SJCRH30 (cell line): ENCODE data around the gene PABPC1L. TPM values are rescaled to one million over a fixed set of nuclear protein-coding genes. Genes with fewer than 3 reads are reported as not detected.

Experiments used
- DNase-seq, 2 experiments: peaks; one replicate each; pipeline ENCODE4 v3.0.0-alpha.2; 2015 to 2020
- H3K27ac ChIP-seq: fragments of 250-450 bp; sonication (Bioruptor Pico); 2 replicates; pipeline ENCODE4 v1.5.1; 2020; ENCODE audit warnings: mild to moderate bottlenecking, moderate library complexity
- H3K27me3 ChIP-seq: fragments of 250-450 bp; sonication (Bioruptor Pico); 2 replicates; pipeline ENCODE4 v1.5.1; 2020; ENCODE audit warnings: mild to moderate bottlenecking, moderate library complexity
- H3K36me3 ChIP-seq: fragments of 250-450 bp; sonication (Bioruptor Pico); 2 replicates; pipeline ENCODE4 v1.5.1; 2020; ENCODE audit warnings: mild to moderate bottlenecking, moderate library complexity
- H3K4me1 ChIP-seq: fragments of 250-450 bp; sonication (Bioruptor Pico); 2 replicates; pipeline ENCODE4 v1.5.1; 2020; ENCODE audit warnings: mild to moderate bottlenecking, moderate library complexity
- H3K4me3 ChIP-seq: fragments of 250-450 bp; sonication (Bioruptor Pico); 2 replicates; pipeline ENCODE4 v1.5.1; 2020; ENCODE audit warnings: mild to moderate bottlenecking, moderate library complexity
- H3K9me3 ChIP-seq: fragments of 250-450 bp; sonication (Bioruptor Pico); replicated peaks from 2 replicates; pipeline ENCODE4 v1.5.1; 2020; ENCODE audit warnings: mild to moderate bottlenecking, moderate library complexity
- total RNA-seq: library from RNA; depleted of rRNA; stranded (reverse); fragments of >200 nt; shearing (Covaris generic); gene quantifications from 2 replicates; pipeline ENCODE4 v1.2.3, GENCODE V29; 2014

The PABPC1L gene
- total RNA-seq, 1 experiment from 2014 or later, result 15.9 TPM

GRCh38 chr20:44961870-44962267 lies 52.0 kb downstream of the PABPC1L start:
- no peaks in the 10 kb centered on the region for H3K9me3 ChIP-seq
- no peak overlapping the region for H3K27ac ChIP-seq
- DNase-seq, result no peak
- peaks cover 6% of the 10 kb centered on the region for H3K4me1 ChIP-seq
- H3K27me3 ChIP-seq, result no peaks in the 10 kb centered on the region
- H3K36me3 ChIP-seq, result peaks cover 8% of the 10 kb centered on the region; the same call in 1 of the 2 replicates
- H3K4me3 ChIP-seq, result no peak overlapping the region

- Histone ChIP-seq H3K27me3 (no peaks in the 10 kb centered on the region), H3K36me3 (peaks cover 8% of the 10 kb centered on the region; the same call in 1 of the 2 replicates), H3K9me3 (no peaks in the 10 kb centered on the region), H3K4me3 (no peak overlapping the region), H3K4me1 (peaks cover 11% of the 10 kb centered on the region), H3K27ac (no peak overlapping the region)
- DNase-seq, result no peak
Measured at GRCh38 chr20:44962483-44962882, 52.6 kb downstream of the PABPC1L start.

- no peak overlapping the region for H3K27ac ChIP-seq
- peaks cover 11% of the 10 kb centered on the region for H3K4me1 ChIP-seq
- H3K4me3 ChIP-seq, result no peak overlapping the region
- no peaks in the 10 kb centered on the region for H3K27me3 ChIP-seq
- no peak for DNase-seq
- H3K9me3 ChIP-seq, result no peaks in the 10 kb centered on the region
- H3K36me3 ChIP-seq, result peaks cover under 1% of the 10 kb centered on the region; the same call in 1 of the 2 replicates
Measured at GRCh38 chr20:44963325-44964215, 53.7 kb downstream of the PABPC1L start.

DNA sequence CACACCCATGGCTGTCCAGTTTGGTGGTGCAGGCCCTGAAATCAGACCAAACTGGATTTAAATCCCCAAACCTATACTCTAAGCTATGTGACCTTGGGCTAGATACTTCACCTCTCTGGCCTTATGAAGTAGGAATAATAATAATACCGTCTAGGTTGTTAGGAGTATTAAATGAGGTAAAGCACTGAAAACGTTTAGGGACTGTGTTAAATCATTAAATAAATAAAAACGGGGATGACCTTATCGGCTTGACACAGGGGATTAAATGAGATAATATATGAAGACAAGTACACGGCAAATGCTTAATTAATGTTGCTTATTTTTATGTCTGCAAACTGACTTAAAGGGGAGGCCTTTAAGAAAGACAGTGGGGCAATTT lies 55.8 kb downstream of the PABPC1L start:
- Histone ChIP-seq H3K36me3 (no peaks in the 10 kb centered on the region), H3K4me3 (peak overlapping the region; percentile 82), H3K9me3 (no peaks in the 10 kb centered on the region), H3K4me1 (peaks cover 10% of the 10 kb centered on the region), H3K27ac (peak overlapping the region; percentile 7; the same call in 1 of the 2 replicates), H3K27me3 (no peaks in the 10 kb centered on the region)
- no peak for DNase-seq

GRCh38 chr20:44966030-44966961 lies 56.4 kb downstream of the PABPC1L start, which contains the start of gene STK4:
Gene STK4, plus strand, starts transcription at chr20:44966512. Its CDS starts 57 bp downstream, at chr20:44966569.
- H3K9me3 ChIP-seq, result no peaks in the 10 kb centered on the region
- peak within 1 kb of the TSS; percentile 7; the same call in 1 of the 2 replicates for H3K27ac ChIP-seq
- DNase-seq, result peak; percentile 96 to 98
- H3K36me3 ChIP-seq, result no peaks in the 10 kb centered on the region
- peak within 1 kb of the TSS; percentile 82 for H3K4me3 ChIP-seq
- H3K4me1 ChIP-seq, result peaks cover 6% of the 10 kb centered on the region; the same call in 1 of the 2 replicates
- H3K27me3 ChIP-seq, result no peaks in the 10 kb centered on the region

- peaks cover 6% of the 10 kb centered on the region; the same call in 1 of the 2 replicates for H3K4me1 ChIP-seq
- no peak for DNase-seq
- H3K36me3 ChIP-seq, result peaks cover 5% of the 10 kb centered on the region
- no peaks in the 10 kb centered on the region for H3K9me3 ChIP-seq
- no peak overlapping the region for H3K27ac ChIP-seq
- H3K4me3 ChIP-seq, result peak overlapping the region; percentile 82
- no peaks in the 10 kb centered on the region for H3K27me3 ChIP-seq
Measured at GRCh38 chr20:44967207-44967807, 57.4 kb downstream of the PABPC1L start.

GRCh38 chr20:44969300-44969894 lies 59.5 kb downstream of the PABPC1L start:
- no peak for DNase-seq
- peaks cover 23% of the 10 kb centered on the region for H3K36me3 ChIP-seq
- no peaks in the 10 kb centered on the region for H3K27me3 ChIP-seq

GRCh38 chr20:44970243-44970757 lies 60.4 kb downstream of the PABPC1L start:
- DNase-seq, result no peak
- H3K27ac ChIP-seq, result no peak overlapping the region

More at GRCh38 chr20:44969300-44969894, 59.5 kb downstream of the PABPC1L start:
- Histone ChIP-seq H3K9me3 (no peaks in the 10 kb centered on the region; the same call in 1 of the 2 replicates), H3K4me3 (no peak overlapping the region), H3K27ac (no peak overlapping the region), H3K4me1 (peaks cover 6% of the 10 kb centered on the region; the same call in 1 of the 2 replicates)

DNA sequence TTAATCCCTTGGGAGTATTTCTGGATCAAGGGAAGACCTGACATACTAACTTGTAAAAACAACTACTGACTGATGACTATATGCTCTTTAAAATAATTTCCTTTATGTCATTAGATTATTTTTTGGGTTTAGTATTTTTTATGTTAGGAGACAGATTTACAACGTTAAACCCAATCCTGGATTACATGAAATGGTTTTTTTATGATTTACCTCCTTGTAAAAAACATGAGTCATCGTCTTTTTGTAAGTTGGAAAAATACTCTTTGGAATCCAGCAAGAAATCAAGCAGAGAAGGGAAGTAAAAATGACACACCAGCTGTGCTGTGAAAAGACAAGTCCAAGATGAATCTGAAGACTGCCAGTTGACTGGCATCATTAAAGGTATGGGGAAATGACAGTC lies 63.2 kb downstream of the PABPC1L start:
- H3K4me1 ChIP-seq, result no peaks in the 10 kb centered on the region
- H3K9me3 ChIP-seq, result no peaks in the 10 kb centered on the region; the same call in 1 of the 2 replicates
- no peak overlapping the region for H3K27ac ChIP-seq
- no peak for DNase-seq
- H3K27me3 ChIP-seq, result no peaks in the 10 kb centered on the region
- peaks cover 50% of the 10 kb centered on the region for H3K36me3 ChIP-seq
- no peak overlapping the region for H3K4me3 ChIP-seq

More at GRCh38 chr20:44970243-44970757, 60.4 kb downstream of the PABPC1L start:
- Histone ChIP-seq H3K27me3 (no peaks in the 10 kb centered on the region), H3K4me3 (no peak overlapping the region), H3K4me1 (peaks cover 6% of the 10 kb centered on the region; the same call in 1 of the 2 replicates), H3K9me3 (no peaks in the 10 kb centered on the region; the same call in 1 of the 2 replicates), H3K36me3 (peaks cover 32% of the 10 kb centered on the region)

- H3K27ac ChIP-seq, result no peak overlapping the region
- peaks cover 71% of the 10 kb centered on the region for H3K36me3 ChIP-seq
- no peaks in the 10 kb centered on the region; the same call in 1 of the 2 replicates for H3K9me3 ChIP-seq
Measured at GRCh38 chr20:44976698-44977097, 66.8 kb downstream of the PABPC1L start.

GRCh38 chr20:44979090-44979621 lies 69.3 kb downstream of the PABPC1L start:
- Histone ChIP-seq H3K27ac (no peak overlapping the region), H3K4me3 (no peak overlapping the region), H3K36me3 (peaks cover 63% of the 10 kb centered on the region), H3K4me1 (no peaks in the 10 kb centered on the region), H3K27me3 (no peaks in the 10 kb centered on the region), H3K9me3 (no peaks in the 10 kb centered on the region)
- no peak for DNase-seq

More at GRCh38 chr20:44976698-44977097, 66.8 kb downstream of the PABPC1L start:
- Histone ChIP-seq H3K27me3 (no peaks in the 10 kb centered on the region), H3K4me1 (no peaks in the 10 kb centered on the region), H3K4me3 (no peak overlapping the region)
- DNase-seq, result no peak

- no peak overlapping the region for H3K4me3 ChIP-seq
- no peaks in the 10 kb centered on the region for H3K27me3 ChIP-seq
- H3K4me1 ChIP-seq, result no peaks in the 10 kb centered on the region
- no peaks in the 10 kb centered on the region for H3K9me3 ChIP-seq
- no peak overlapping the region for H3K27ac ChIP-seq
- DNase-seq, result no peak
- H3K36me3 ChIP-seq, result peaks cover 53% of the 10 kb centered on the region
Measured at GRCh38 chr20:44981736-44982406, 72.0 kb downstream of the PABPC1L start.

DNA sequence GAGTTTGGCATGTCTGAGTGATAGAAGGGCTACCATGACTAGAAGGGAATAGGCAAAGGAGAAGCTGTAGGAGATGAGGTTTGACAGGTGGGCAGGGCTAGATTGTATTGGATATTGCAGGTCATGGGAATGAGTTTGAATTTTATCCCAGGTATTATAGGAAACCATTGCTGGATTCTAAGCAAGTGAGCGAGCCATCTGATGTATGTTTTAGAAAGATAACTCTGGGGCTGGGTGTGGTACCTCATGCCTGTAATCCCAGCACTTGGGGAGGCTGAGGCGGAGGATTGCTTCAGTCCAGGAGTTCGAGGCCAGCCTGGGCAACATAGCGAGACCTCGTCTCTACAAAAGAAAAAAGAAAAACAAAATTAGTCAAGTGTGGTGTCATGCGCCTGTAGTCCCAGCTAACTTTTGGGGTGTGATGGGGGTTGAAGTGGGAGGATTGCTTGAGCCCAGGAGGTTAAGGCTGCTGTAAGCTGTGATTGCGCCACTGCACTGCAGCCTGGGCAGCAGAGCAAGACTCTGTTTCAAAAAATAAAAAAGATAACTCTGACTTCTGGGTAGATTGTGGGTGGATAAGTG lies 73.3 kb downstream of the PABPC1L start:
- Histone ChIP-seq H3K4me1 (no peaks in the 10 kb centered on the region), H3K36me3 (peaks cover 58% of the 10 kb centered on the region), H3K9me3 (no peaks in the 10 kb centered on the region), H3K4me3 (no peak overlapping the region), H3K27ac (no peak overlapping the region), H3K27me3 (no peaks in the 10 kb centered on the region)
- no peak for DNase-seq
